Neural progenitor cell (in vitro differentiated cells): ENCODE measurements around the gene KAZN.

ENCODE experiments used
- EZH2 ChIP-seq: fragments of 200-600 bp; sonication (generic); IDR thresholded peaks from 2 replicates; pipeline ENCODE4 v1.6.1; 2017; ENCODE audit warnings: antibody characterized with exemption, mild to moderate bottlenecking, moderate library complexity
- TF ChIP-seq, protein P1 (sequence below): fragments of 200-600 bp; sonication (generic); IDR thresholded peaks from 2 replicates; pipeline ENCODE4 v1.5.1; 2017; ENCODE audit warnings: antibody characterized with exemption, mild to moderate bottlenecking

DNA sequence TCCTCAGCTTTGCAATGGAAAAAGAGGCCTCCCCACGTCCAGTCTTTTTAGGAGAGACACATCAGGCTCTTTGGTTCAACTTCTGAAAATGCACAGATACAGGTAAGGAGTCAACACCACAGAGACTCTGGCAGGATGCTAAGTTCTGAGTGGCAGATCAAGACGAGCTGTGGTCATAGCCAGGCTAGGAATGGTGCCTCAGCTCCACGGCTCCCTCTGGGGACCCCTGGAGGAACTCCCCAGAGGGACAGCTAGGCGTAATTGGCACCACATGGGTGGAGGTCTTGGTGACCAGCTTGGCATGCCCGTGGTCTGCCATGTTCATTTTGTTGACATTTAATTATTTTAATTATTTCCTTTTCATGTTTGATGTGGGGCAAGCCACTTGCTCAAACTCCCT lies 206.1 kb downstream of the KAZN start:
- TF ChIP-seq, protein P1, sequence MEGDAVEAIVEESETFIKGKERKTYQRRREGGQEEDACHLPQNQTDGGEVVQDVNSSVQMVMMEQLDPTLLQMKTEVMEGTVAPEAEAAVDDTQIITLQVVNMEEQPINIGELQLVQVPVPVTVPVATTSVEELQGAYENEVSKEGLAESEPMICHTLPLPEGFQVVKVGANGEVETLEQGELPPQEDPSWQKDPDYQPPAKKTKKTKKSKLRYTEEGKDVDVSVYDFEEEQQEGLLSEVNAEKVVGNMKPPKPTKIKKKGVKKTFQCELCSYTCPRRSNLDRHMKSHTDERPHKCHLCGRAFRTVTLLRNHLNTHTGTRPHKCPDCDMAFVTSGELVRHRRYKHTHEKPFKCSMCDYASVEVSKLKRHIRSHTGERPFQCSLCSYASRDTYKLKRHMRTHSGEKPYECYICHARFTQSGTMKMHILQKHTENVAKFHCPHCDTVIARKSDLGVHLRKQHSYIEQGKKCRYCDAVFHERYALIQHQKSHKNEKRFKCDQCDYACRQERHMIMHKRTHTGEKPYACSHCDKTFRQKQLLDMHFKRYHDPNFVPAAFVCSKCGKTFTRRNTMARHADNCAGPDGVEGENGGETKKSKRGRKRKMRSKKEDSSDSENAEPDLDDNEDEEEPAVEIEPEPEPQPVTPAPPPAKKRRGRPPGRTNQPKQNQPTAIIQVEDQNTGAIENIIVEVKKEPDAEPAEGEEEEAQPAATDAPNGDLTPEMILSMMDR: peak; percentile 47
- TF ChIP-seq EZH2: no peak
